Ramos (cell line): ENCODE results near the gene KLHL29.

Source experiments
- in situ Hi-C: fragments of 300-500 bp; cut with MboI; formaldehyde crosslinking; loops from one replicate; pipeline ENCODE4 v1.14.3; 2022; ENCODE audit warnings: low sequenced_read_pairs; ENCODE audit not compliant: unreplicated experiment

KLHL29 gene

GRCh38 chr2:23522726-23523372 is 137.9 kb downstream of the KLHL29 start:
- in situ Hi-C loops, result no loop called here

GRCh38 chr2:23523373-23524260 is 138.6 kb downstream of the KLHL29 start:
- in situ Hi-C loops, result no loop called here

GRCh38 chr2:23524261-23524706 is 139.3 kb downstream of the KLHL29 start:
- in situ Hi-C loops, result no loop called here

GRCh38 chr2:23525137-23525765 is 140.3 kb downstream of the KLHL29 start:
- in situ Hi-C loops, result no loop called here

- in situ Hi-C loops, result no loop called here
Observed at GRCh38 chr2:23526114-23526513, 141.1 kb downstream of the KLHL29 start.

GRCh38 chr2:23526835-23527790 is 142.1 kb downstream of the KLHL29 start:
- in situ Hi-C loops, result no loop called here

- in situ Hi-C loops, result no loop called here
Observed at GRCh38 chr2:23528171-23528570, 143.2 kb downstream of the KLHL29 start.

- in situ Hi-C loops, result no loop called here
Observed at GRCh38 chr2:23528690-23529089, 143.7 kb downstream of the KLHL29 start.

GRCh38 chr2:23529659-23530058 is 144.7 kb downstream of the KLHL29 start:
- in situ Hi-C loops, result no loop called here

- in situ Hi-C loops, result no loop called here
Observed at GRCh38 chr2:23530206-23530908, 145.4 kb downstream of the KLHL29 start.

GRCh38 chr2:23530909-23531276 is 145.9 kb downstream of the KLHL29 start:
- in situ Hi-C loops, result no loop called here

GRCh38 chr2:23531280-23531679 is 146.3 kb downstream of the KLHL29 start:
- in situ Hi-C loops, result no loop called here

- in situ Hi-C loops, result no loop called here
Observed at GRCh38 chr2:23531881-23532280, 146.9 kb downstream of the KLHL29 start.

GRCh38 chr2:23532391-23533337 is 147.7 kb downstream of the KLHL29 start:
- in situ Hi-C loops, result no loop called here

GRCh38 chr2:23533338-23533695 is 148.3 kb downstream of the KLHL29 start:
- in situ Hi-C loops, result no loop called here

- in situ Hi-C loops, result no loop called here
Observed at GRCh38 chr2:23534771-23535170, 149.8 kb downstream of the KLHL29 start.

- in situ Hi-C loops, result no loop called here
Observed at GRCh38 chr2:23536326-23536725, 151.3 kb downstream of the KLHL29 start.

- in situ Hi-C loops, result no loop called here
Observed at GRCh38 chr2:23537991-23538390, 153.0 kb downstream of the KLHL29 start.
